OCI-LY1 (cell line): ENCODE measurements around the gene HIP1R.

Experiments
- H2AFZ ChIP-seq: fragments of 200-600 bp; sonication (generic), shearing (Covaris generic); 2 replicates; pipeline ENCODE4 v1.6.0; 2014; ENCODE audit warnings: antibody characterized with exemption, mild to moderate bottlenecking, low read length
- H3F3A ChIP-seq: fragments of 200-600 bp; sonication (generic), shearing (Covaris generic); 2 replicates; pipeline ENCODE4 v1.6.0; 2014; ENCODE audit warnings: mild to moderate bottlenecking, antibody characterized with exemption, low read length, moderate library complexity; ENCODE audit not compliant: insufficient read depth
- H3K27ac ChIP-seq: fragments of 200-600 bp; sonication (generic); 2 replicates; pipeline ENCODE4 v1.5.1; 2014; ENCODE audit warnings: low read length, mixed run types, mild to moderate bottlenecking, low read depth; ENCODE audit not compliant: poor library complexity, severe bottlenecking
- H3K27me3 ChIP-seq: fragments of 200-600 bp; sonication (generic); 2 replicates; pipeline ENCODE4 v1.6.0; 2014; ENCODE audit warnings: antibody characterized with exemption, mild to moderate bottlenecking, low read length, moderate library complexity; ENCODE audit not compliant: insufficient read depth
- H3K36me3 ChIP-seq: fragments of 200-600 bp; sonication (generic); 2 replicates; pipeline ENCODE4 v1.6.1; 2014; ENCODE audit warnings: mild to moderate bottlenecking, antibody characterized with exemption, low read length, moderate library complexity, mixed read lengths; ENCODE audit not compliant: insufficient read depth
- H3K4me1 ChIP-seq: fragments of 200-600 bp; sonication (generic); 2 replicates; pipeline ENCODE4 v1.5.1; 2014; ENCODE audit warnings: mild to moderate bottlenecking, low read length, moderate library complexity; ENCODE audit not compliant: insufficient read depth, severe bottlenecking
- H3K4me2 ChIP-seq: fragments of 200-600 bp; sonication (generic), shearing (Covaris generic); 2 replicates; pipeline ENCODE4 v1.6.1; 2014; ENCODE audit warnings: low read length
- H3K4me3 ChIP-seq: fragments of 200-600 bp; sonication (generic); 2 replicates; pipeline ENCODE4 v1.5.1; 2014; ENCODE audit warnings: low read length, low read depth, mild to moderate bottlenecking, mixed read lengths; ENCODE audit not compliant: poor library complexity, severe bottlenecking
- H3K79me2 ChIP-seq: fragments of 200-600 bp; shearing (Covaris generic); 2 replicates; pipeline ENCODE4 v1.6.1; 2016; ENCODE audit warnings: mixed run types, low read length, mixed read lengths; ENCODE audit not compliant: insufficient read depth
- H3K9ac ChIP-seq: fragments of 200-600 bp; sonication (generic), shearing (Covaris generic); 2 replicates; pipeline ENCODE4 v1.6.1; 2014; ENCODE audit warnings: mild to moderate bottlenecking, low read length, mixed read lengths
- H3K9me2 ChIP-seq: fragments of 200-600 bp; sonication (generic), shearing (Covaris generic); 2 replicates; pipeline ENCODE4 v1.6.1; 2014; ENCODE audit warnings: low read depth, mild to moderate bottlenecking, low read length, mixed read lengths
- H3K9me3 ChIP-seq: fragments of 200-600 bp; shearing (Covaris generic); 2 replicates; pipeline ENCODE4 v1.6.1; 2014; ENCODE audit warnings: low read length, mixed read lengths
- H4K20me1 ChIP-seq: fragments of 200-600 bp; sonication (generic), shearing (Covaris generic); 2 replicates; pipeline ENCODE4 v1.6.0; 2016; ENCODE audit warnings: mild to moderate bottlenecking, low read length; ENCODE audit not compliant: insufficient read depth
- EZH2 ChIP-seq: fragments of 200-600 bp; sonication (generic), shearing (Covaris generic); IDR thresholded peaks from 2 replicates; pipeline ENCODE4 v1.8.0; 2017; ENCODE audit warnings: borderline replicate concordance, mixed run types, mild to moderate bottlenecking, antibody characterized with exemption, low read length, moderate library complexity, mixed read lengths
- TF ChIP-seq, protein P1 (sequence below): fragments of 200-600 bp; sonication (generic), shearing (Covaris generic); IDR thresholded peaks from 2 replicates; pipeline ENCODE4 v1.5.1; 2017; ENCODE audit warnings: mild to moderate bottlenecking, antibody characterized with exemption, low read length, moderate library complexity, mixed read lengths

Gene HIP1R

DNA sequence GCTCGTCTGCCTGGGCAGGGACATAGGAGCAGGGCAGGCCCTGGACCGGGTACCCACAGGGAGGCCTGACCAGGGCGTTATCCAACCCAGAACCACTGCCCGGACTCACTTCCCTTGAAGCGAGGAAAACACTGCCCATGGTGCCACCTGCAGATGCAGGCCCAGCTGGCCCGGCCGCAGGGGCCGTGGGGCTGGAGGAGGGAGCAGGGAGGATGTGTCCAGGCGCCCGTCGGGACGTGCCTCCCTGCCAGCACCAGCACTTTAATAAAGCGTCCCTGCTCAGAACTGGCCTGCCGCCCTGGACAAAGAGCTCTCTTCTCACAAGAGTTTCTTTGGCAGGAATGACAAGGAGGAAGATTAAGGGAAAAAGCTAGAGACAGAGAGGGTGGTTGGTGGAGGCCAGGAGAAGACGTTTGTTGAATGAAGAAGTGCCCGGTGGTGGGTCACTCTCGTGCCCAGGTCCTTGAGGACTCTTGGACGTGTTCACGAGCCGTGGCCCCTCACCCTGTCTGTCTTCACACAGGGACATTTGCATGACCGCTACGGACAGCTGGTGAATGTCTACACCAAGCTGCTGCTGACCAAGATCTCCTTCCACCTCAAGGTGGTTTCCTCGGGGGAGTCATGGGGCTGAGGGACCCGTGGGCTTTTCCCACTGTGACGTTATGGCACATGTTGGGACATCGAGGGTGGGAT lies 14.2 kb downstream of the HIP1R start:
- peaks cover 15% of the 10 kb centered on the region for H3K36me3 ChIP-seq
- H3K4me2 ChIP-seq = no peak overlapping the region
- no peaks in the 10 kb centered on the region for H3K79me2 ChIP-seq
- TF ChIP-seq, protein P1, sequence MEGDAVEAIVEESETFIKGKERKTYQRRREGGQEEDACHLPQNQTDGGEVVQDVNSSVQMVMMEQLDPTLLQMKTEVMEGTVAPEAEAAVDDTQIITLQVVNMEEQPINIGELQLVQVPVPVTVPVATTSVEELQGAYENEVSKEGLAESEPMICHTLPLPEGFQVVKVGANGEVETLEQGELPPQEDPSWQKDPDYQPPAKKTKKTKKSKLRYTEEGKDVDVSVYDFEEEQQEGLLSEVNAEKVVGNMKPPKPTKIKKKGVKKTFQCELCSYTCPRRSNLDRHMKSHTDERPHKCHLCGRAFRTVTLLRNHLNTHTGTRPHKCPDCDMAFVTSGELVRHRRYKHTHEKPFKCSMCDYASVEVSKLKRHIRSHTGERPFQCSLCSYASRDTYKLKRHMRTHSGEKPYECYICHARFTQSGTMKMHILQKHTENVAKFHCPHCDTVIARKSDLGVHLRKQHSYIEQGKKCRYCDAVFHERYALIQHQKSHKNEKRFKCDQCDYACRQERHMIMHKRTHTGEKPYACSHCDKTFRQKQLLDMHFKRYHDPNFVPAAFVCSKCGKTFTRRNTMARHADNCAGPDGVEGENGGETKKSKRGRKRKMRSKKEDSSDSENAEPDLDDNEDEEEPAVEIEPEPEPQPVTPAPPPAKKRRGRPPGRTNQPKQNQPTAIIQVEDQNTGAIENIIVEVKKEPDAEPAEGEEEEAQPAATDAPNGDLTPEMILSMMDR = no peak
- TF ChIP-seq EZH2 = no peak
- no peaks in the 10 kb centered on the region for H3K9me2 ChIP-seq
- no peak overlapping the region for H3K27ac ChIP-seq
- H3K9ac ChIP-seq = no peak overlapping the region
- no peaks in the 10 kb centered on the region for H3F3A ChIP-seq
- H3K9me3 ChIP-seq = no peaks in the 10 kb centered on the region
- no peaks in the 10 kb centered on the region for H3K27me3 ChIP-seq
- peaks cover 5% of the 10 kb centered on the region for H3K4me1 ChIP-seq
- H2AFZ ChIP-seq = no peak overlapping the region
- no peaks in the 10 kb centered on the region for H4K20me1 ChIP-seq
- H3K4me3 ChIP-seq = no peak overlapping the region

DNA sequence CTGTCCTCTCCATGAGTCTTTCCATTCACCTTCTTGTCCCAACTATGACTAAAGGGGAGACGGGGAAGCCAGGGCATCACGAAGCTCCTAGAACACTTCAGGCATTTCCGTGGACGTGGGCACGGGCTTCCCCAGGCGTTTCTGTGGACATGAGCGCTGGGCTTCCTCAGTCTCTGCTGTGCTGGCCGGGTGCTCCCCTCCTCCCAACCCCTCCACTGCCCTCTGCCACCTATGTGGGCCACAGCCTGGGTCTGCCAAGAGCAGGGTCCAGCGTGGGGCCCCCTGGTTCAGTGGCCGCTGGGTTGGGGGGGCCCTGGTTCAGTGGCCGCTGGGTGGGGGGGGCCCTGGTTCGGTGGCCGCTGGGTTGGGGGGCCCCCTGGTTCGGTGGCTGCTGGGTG lies 14.8 kb downstream of the HIP1R start:
- H3K9me2 ChIP-seq = no peaks in the 10 kb centered on the region
- peaks cover 19% of the 10 kb centered on the region for H3K36me3 ChIP-seq
- no peak overlapping the region for H3K4me3 ChIP-seq
- H3K4me1 ChIP-seq = peaks cover 5% of the 10 kb centered on the region
- H4K20me1 ChIP-seq = no peaks in the 10 kb centered on the region
- H3K27ac ChIP-seq = no peak overlapping the region
- TF ChIP-seq, protein P1 = no peak
- TF ChIP-seq EZH2 = no peak
- H3K9me3 ChIP-seq = no peaks in the 10 kb centered on the region
- no peaks in the 10 kb centered on the region for H3F3A ChIP-seq
- no peak overlapping the region for H3K9ac ChIP-seq
- H3K27me3 ChIP-seq = no peaks in the 10 kb centered on the region
- H3K4me2 ChIP-seq = no peak overlapping the region
- H3K79me2 ChIP-seq = no peaks in the 10 kb centered on the region
- H2AFZ ChIP-seq = no peak overlapping the region

DNA sequence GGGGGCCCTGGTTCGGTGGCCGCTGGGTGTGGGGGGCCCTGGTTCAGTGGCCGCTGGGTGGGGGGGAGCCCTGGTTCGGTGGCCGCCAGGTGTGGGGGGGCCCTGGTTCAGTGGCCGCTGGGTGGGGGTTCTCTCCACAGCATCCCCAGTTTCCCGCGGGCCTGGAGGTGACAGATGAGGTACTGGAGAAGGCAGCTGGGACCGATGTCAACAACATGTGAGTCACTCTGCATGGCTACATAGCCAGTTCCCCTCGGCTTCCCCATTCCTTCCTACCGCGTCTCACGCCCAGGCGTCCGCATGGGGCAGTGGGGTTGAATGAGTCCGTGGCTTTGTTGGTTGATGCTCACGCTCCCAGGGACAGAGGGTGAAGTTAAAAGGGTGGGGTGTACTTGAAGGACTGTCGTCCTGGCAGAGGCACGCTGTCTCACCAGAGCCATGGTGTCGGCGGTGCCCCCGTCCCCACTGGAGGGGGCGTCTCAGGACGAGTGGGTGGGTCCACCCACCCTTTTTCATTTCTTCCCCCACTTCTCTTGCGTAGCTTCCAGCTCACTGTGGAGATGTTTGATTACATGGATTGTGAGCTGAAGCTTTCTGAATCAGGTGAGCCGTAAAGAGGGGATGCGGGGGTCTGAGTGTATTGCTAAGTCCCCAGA lies 15.6 kb downstream of the HIP1R start:
- H3K79me2 ChIP-seq = no peaks in the 10 kb centered on the region
- H4K20me1 ChIP-seq = no peaks in the 10 kb centered on the region
- H3K4me3 ChIP-seq = no peak overlapping the region
- no peak overlapping the region for H2AFZ ChIP-seq
- H3K4me1 ChIP-seq = peaks cover 1% of the 10 kb centered on the region
- no peaks in the 10 kb centered on the region for H3K27me3 ChIP-seq
- H3K36me3 ChIP-seq = peaks cover 19% of the 10 kb centered on the region
- no peaks in the 10 kb centered on the region for H3K9me3 ChIP-seq
- H3K4me2 ChIP-seq = no peak overlapping the region
- H3K9ac ChIP-seq = no peak overlapping the region
- TF ChIP-seq, protein P1 = no peak
- no peak for TF ChIP-seq EZH2
- H3K9me2 ChIP-seq = no peaks in the 10 kb centered on the region
- H3K27ac ChIP-seq = no peak overlapping the region
- no peaks in the 10 kb centered on the region for H3F3A ChIP-seq
